Measurements from ENCODE around the gene WDR38. TPM values are rescaled to one million over a fixed set of nuclear protein-coding genes. Genes with fewer than 3 reads are reported as not detected.
A peak's percentile ranks its signal among the peaks of the same experiment; 100 is the strongest.

The WDR38 gene
- total and polyA plus RNA-seq, 2 of the 13 experiments (the other 11 are each of a cell fraction or from before 2014, with no cell fraction given), result not detected

DNA sequence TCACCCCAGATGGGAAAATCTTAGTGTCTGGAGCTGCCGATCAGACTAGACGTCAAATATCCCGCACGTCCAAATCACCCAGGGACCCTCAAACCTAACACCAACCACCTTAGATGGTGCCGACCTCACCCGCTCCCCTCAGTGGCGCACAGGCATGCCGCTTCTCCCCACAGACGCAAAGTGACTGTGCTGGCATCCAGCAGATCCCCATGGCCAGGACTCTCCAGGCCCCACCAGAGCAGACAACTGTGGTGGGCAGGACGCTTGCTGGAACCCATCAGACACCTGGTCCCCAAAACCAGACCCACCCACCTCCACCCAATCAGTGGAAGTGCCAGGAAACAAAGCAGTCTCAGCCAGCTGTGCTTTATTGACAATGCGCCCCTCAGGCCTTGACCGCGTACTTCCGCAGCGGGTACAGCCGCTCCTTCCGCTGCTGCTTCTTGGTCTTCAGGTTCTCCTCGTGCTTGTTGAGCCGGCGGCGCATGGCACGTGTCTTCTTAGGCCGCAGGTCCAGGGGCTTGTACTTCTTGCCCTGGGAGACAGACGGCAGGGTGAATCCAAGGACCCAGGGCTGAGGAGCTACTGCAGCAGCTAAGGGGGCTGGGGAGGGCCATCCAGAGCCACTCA is 4.4 kb downstream of the WDR38 start (continued):
- no peak for TF ChIP-seq CREM (IDR thresholded peaks at IDR 0.05)
- no peak for TF ChIP-seq CREM (CRISPR knock-in tag; IDR thresholded peaks at IDR 0.05)

DNA sequence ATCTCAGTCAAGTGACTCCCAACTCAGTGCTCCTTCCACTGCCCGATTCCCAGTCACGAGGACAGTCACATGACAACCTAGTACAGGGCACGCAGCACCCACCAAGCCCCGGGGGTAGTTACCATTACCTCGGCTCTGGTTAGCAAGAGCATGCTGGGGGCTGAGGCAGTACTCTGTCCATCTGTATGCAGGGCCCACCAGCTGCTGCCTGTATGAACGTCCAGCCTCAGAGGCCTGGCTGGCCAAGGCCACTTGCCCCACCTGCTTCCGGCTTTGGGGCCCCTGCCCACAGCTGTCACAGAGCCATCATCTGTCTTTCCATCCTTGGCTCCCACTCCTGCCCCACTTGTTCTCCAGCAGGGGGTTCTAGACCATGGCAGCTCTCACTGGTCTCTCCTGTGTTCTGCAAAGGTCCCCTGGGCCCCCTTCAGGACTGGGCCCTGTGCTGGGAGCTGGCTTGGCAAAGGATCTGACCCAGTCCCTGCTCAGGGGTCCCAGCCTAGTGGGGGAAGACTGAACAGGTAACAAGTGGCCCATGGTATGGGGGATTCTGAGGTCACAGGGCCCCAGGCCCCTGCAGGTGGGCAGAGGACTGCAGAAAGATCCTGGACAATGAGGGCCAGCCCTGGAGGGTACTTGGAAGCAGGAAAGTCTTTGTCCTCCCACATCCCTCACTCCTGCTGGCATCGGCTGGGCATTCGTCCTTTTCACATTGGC is 5.2 kb downstream of the WDR38 start:
- DNase-seq (ENCODE audit: low spot score), result no peak
- ChIA-PET CTCF (ENCODE audit: low intra/inter-chr PET ratio, low total read pairs) (no interaction called here), POLR2A (interaction anchor here (0.6 to 1.4 kb wide), 3 partner anchors 10 to 272 kb away, joined by 3 to 4 read pairs (median 3); no protein-coding TSS in a partner anchor)
- Histone ChIP-seq H3K4me1 (ENCODE audit: insufficient read depth, low read length) (peaks cover 44% of the 10 kb centered on the region), H3K9me3 (ENCODE audit: low read length) (no peaks in the 10 kb centered on the region), H3K36me3 (replicated peaks in 1 of 2; ENCODE audit: control insufficient read depth in 1 of 2, insufficient read depth in 2 of 2, low read length in 2 of 2) (peaks cover 17 to 37% of the 10 kb centered on the region in 2 experiments), H3K79me2 (ENCODE audit: insufficient read depth, low read length) (peaks cover 29% of the 10 kb centered on the region), H3K4me2 (ENCODE audit: low read depth, low read length) (no peak overlapping the region), H4K20me1 (ENCODE audit: insufficient read depth, low read length) (peaks cover 43% of the 10 kb centered on the region), H3K27ac (ENCODE audit: extremely low read length, insufficient read depth, low read length) (no peak overlapping the region), H2AFZ (ENCODE audit: low read length) (no peak overlapping the region), H3K27me3 (ENCODE audit: control insufficient read depth in 1 of 2, insufficient read depth in 2 of 2, low read length in 2 of 2) (no peaks in the 10 kb centered on the region; a peak in 2 of 5 replicates), H3K9ac (ENCODE audit: insufficient read depth, low read depth, low read length) (no peak overlapping the region), H3K4me3 (replicated peaks in 1 of 3; ENCODE audit: insufficient read depth in 1 of 3, low read depth in 2 of 3, low read length in 3 of 3) (no peak overlapping the region; a peak in 1 of 6 replicates)
- no peak for FAIRE-seq
- TF ChIP-seq ZNF230 (CRISPR knock-in tag; IDR thresholded peaks at IDR 0.05), result no peak
- no peak for TF ChIP-seq ZNF121 (CRISPR knock-in tag; IDR thresholded peaks at IDR 0.05)
- peak; percentile 38 for TF ChIP-seq RBM22 (optimal IDR thresholded peaks at IDR 0.05; ENCODE audit: low read length)
- 0 out of 2 replicates have a peak, but pooled peaks have one; percentile 30 for TF ChIP-seq HNRNPL (IDR thresholded peaks at IDR 0.05; ENCODE audit: low read depth, low read length)
- no peak for TF ChIP-seq YEATS2 (CRISPR knock-in tag; IDR thresholded peaks at IDR 0.05; ENCODE audit: borderline replicate concordance)
- TF ChIP-seq ZNF780A (CRISPR knock-in tag; IDR thresholded peaks at IDR 0.05), result no peak
- TF ChIP-seq, protein P1, sequence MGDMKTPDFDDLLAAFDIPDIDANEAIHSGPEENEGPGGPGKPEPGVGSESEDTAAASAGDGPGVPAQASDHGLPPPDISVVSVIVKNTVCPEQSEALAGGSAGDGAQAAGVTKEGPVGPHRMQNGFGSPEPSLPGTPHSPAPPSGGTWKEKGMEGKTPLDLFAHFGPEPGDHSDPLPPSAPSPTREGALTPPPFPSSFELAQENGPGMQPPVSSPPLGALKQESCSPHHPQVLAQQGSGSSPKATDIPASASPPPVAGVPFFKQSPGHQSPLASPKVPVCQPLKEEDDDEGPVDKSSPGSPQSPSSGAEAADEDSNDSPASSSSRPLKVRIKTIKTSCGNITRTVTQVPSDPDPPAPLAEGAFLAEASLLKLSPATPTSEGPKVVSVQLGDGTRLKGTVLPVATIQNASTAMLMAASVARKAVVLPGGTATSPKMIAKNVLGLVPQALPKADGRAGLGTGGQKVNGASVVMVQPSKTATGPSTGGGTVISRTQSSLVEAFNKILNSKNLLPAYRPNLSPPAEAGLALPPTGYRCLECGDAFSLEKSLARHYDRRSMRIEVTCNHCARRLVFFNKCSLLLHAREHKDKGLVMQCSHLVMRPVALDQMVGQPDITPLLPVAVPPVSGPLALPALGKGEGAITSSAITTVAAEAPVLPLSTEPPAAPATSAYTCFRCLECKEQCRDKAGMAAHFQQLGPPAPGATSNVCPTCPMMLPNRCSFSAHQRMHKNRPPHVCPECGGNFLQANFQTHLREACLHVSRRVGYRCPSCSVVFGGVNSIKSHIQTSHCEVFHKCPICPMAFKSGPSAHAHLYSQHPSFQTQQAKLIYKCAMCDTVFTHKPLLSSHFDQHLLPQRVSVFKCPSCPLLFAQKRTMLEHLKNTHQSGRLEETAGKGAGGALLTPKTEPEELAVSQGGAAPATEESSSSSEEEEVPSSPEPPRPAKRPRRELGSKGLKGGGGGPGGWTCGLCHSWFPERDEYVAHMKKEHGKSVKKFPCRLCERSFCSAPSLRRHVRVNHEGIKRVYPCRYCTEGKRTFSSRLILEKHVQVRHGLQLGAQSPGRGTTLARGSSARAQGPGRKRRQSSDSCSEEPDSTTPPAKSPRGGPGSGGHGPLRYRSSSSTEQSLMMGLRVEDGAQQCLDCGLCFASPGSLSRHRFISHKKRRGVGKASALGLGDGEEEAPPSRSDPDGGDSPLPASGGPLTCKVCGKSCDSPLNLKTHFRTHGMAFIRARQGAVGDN (CRISPR knock-in tag; IDR thresholded peaks at IDR 0.05), result peak; percentile 24; the same call in 1 of the 2 replicates
- TF ChIP-seq RBFOX2 (IDR thresholded peaks at IDR 0.05; ENCODE audit: low read depth, low read length), result peak; percentile 29; the same call in 1 of the 2 replicates
- TF ChIP-seq, protein P2, sequence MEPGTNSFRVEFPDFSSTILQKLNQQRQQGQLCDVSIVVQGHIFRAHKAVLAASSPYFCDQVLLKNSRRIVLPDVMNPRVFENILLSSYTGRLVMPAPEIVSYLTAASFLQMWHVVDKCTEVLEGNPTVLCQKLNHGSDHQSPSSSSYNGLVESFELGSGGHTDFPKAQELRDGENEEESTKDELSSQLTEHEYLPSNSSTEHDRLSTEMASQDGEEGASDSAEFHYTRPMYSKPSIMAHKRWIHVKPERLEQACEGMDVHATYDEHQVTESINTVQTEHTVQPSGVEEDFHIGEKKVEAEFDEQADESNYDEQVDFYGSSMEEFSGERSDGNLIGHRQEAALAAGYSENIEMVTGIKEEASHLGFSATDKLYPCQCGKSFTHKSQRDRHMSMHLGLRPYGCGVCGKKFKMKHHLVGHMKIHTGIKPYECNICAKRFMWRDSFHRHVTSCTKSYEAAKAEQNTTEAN (CRISPR knock-in tag; conservative IDR thresholded peaks at IDR 0.05), result no peak
- TF ChIP-seq SRY (CRISPR knock-in tag; IDR thresholded peaks at IDR 0.05), result no peak
- no peak for TF ChIP-seq FOXP1 (IDR thresholded peaks at IDR 0.05)
- TF ChIP-seq FOXP1 (CRISPR knock-in tag; IDR thresholded peaks at IDR 0.05), result no peak
- peak in 1 of 2 experiments; percentile 26; a peak in 1 of 4 replicates for TF ChIP-seq POLR2A (IDR thresholded peaks at IDR 0.05; ENCODE audit: insufficient read depth in 1 of 2, low read depth in 2 of 2, low read length in 2 of 2)
- TF ChIP-seq, protein P3, sequence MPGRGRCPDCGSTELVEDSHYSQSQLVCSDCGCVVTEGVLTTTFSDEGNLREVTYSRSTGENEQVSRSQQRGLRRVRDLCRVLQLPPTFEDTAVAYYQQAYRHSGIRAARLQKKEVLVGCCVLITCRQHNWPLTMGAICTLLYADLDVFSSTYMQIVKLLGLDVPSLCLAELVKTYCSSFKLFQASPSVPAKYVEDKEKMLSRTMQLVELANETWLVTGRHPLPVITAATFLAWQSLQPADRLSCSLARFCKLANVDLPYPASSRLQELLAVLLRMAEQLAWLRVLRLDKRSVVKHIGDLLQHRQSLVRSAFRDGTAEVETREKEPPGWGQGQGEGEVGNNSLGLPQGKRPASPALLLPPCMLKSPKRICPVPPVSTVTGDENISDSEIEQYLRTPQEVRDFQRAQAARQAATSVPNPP (CRISPR knock-in tag; IDR thresholded peaks at IDR 0.05), result no peak
- no peak for TF ChIP-seq EHMT2 (IDR thresholded peaks at IDR 0.05; ENCODE audit: borderline replicate concordance, low read depth, low read length)
- in situ Hi-C loops (cut with HindIII; ENCODE audit: extremely low pct_ligation_motif_present, low pct_unique_long_range_greater_than_20kb) (no loop called here), intact Hi-C loops (cut with micrococcal nuclease; ENCODE audit: unreplicated experiment) (no loop called here)
- WGBS (ENCODE audit: low lambda C conversion rate), result 100% methylated on average over 4 of the region's 9 CpGs
- BruUV-seq (replicated peaks), result no TSS peak
- no peak for ATAC-seq
